Airway epithelial cell (primary cell): ENCODE results near the gene PCGF6. TPM values are rescaled to one million over a fixed set of nuclear protein-coding genes. Genes with fewer than 3 reads are reported as not detected.

Experiments
- total RNA-seq: library from RNA; depleted of rRNA; stranded (reverse); fragments of >200 nt; gene quantifications from 2 replicates; pipeline ENCODE4 v1.2.3, GENCODE V29; 2015

The PCGF6 gene
- total RNA-seq = 10.9 and 11.8 TPM in 2 replicates

GRCh38 chr10:103350517-103351260, at the start of gene PCGF6:
TSS of gene PCGF6 (minus strand) at chr10:103351140. CDS start at chr10:103351066, 74 bp downstream.

DNA sequence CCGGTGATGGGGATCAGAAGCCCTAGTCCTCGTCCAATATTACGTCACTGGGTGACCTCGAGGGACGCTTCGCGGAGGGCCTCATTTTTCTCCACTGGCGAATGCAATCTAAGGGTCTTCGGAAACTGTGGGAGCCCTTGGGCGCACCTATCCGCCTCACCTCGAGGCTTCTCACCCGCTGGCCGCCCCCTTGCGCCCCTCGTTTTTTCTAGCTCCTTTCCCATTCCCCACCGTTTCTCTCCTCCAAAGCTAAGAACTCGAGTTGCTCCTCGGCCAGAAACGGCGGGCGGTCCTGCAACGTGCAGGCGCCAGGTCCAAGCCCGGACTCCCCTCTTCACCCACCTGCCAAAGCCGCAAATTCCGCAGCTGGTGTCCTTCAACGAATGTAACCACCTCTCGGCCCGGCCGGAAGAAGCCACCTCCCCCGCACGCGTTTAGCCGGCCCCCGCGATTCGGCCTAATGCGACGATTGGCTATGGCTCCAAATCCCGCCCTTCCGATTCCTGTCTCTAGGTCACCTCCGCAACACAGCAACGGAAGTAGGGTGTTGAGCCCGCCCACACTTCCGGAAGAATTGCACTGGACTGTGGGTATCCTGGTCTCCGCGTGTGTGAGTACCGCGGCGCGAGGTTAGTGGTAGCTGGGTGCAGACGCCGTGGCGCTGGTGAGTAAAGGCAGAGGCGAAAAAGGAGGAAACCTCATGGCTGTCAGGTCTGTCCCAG, 45.3 kb upstream of the PCGF6 start, which contains the start of the genes ATP5MK and PDCD11:
ATP5MK (minus strand) TSS at position 409 of the 722 bp plus-strand sequence. CDS start 4,018 bp downstream, outside the sequence.
PDCD11 (plus strand) TSS at position 560 of the 722 bp plus-strand sequence. CDS start 1,801 bp downstream, outside the sequence.

DNA sequence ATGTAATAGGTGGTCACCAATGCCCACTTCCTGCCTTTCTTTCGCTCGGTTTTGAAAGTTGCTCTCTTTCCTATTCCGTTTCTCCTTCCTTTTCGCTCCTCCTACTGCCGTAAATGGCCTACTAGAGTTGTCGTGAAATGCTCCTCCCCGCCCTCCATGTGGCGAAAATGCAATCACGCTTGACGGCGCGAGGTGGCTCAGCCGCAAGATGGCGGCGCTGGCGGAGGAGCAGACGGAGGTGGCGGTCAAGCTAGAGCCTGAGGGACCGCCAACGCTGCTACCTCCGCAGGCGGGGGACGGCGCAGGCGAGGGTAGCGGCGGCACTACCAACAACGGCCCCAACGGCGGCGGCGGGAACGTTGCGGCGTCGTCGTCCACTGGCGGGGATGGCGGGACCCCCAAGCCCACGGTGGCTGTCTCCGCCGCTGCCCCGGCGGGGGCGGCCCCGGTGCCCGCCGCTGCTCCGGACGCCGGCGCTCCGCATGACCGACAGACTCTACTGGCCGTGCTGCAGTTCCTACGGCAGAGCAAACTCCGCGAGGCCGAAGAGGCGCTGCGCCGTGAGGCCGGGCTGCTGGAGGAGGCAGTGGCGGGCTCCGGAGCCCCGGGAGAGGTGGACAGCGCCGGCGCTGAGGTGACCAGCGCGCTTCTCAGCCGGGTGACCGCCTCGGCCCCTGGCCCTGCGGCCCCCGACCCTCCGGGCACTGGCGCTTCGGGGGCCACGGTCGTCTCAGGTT, 17.0 kb upstream of the PCGF6 start, which contains the start of gene TAF5:
TAF5 (plus strand) TSS at position 195 of the 737 bp plus-strand sequence; CDS start at position 209, 14 bp downstream.

DNA sequence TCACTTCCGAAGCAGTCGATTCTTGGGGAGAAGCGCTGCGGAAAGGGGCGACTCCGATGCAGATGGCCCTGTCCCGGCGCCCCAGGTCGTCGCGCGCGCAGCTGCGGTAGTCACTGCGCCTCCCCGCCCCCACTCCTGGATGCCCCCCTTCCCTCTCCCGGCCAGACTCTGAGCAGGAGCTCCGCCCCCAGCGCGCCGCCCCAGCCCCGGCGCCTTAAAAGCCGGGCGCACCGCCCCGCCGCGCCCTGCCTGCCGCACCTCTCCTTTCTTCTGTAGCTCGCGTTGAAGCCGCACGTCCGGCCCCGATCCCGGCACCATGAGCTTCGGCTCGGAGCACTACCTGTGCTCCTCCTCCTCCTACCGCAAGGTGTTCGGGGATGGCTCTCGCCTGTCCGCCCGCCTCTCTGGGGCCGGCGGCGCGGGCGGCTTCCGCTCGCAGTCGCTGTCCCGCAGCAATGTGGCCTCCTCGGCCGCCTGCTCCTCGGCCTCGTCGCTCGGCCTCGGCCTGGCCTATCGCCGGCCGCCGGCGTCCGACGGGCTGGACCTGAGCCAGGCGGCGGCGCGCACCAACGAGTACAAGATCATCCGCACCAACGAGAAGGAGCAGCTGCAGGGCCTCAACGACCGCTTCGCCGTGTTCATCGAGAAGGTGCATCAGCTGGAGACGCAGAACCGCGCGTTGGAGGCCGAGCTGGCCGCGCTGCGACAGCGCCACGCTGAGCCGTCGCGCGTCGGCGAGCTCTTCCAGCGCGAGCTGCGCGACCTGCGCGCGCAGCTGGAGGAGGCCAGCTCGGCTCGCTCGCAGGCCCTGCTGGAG, 73.8 kb downstream of the PCGF6 start, which contains the start of gene INA:
INA (plus strand) TSS at position 243 of the 817 bp plus-strand sequence; CDS start at position 317, 74 bp downstream.

Other genes starting within 250 kb of the PCGF6 start
- 49.7 and 62.6 TPM in 2 replicates for gene NT5C2, start 157.9 kb downstream of the PCGF6 start, total RNA-seq
- not detected in 2 replicates for gene RPEL1, start 105.3 kb downstream of the PCGF6 start, total RNA-seq
- 2.4 and 3.7 TPM in 2 replicates for gene INA, start 74.0 kb downstream of the PCGF6 start, total RNA-seq
- 5.5 and 5.6 TPM in 2 replicates for gene TAF5, start 16.8 kb upstream of the PCGF6 start, total RNA-seq
- 356 and 617 TPM in 2 replicates for gene ATP5MK, start 45.3 kb upstream of the PCGF6 start, total RNA-seq
- gene PDCD11, start 45.5 kb upstream of the PCGF6 start, total RNA-seq = 29.4 and 39.4 TPM in 2 replicates
- 0.79 and 1.7 TPM in 2 replicates for gene CALHM2, start 101.2 kb upstream of the PCGF6 start, total RNA-seq
- not detected in 2 replicates for gene CALHM1, start 107.8 kb upstream of the PCGF6 start, total RNA-seq
- gene CALHM3, start 128.1 kb upstream of the PCGF6 start, total RNA-seq = not detected in 2 replicates
- gene NEURL1, start 142.6 kb upstream of the PCGF6 start, total RNA-seq = 0.23 and 0.35 TPM in 2 replicates